SK-N-SH (cell line): ENCODE data around the gene SGTB. TPM values are rescaled to one million over a fixed set of nuclear protein-coding genes. Genes with fewer than 3 reads are reported as not detected.

Source experiments
- CTCF ChIA-PET: fragments of 300-600, 350-600 bp; formaldehyde crosslinking; extraction: SDS; loops from one replicate; lab custom pipeline; 2021; lab: Yijun Ruan, JAX
- POLR2A ChIA-PET: fragments of 350-600 bp; sonication (Branson Sonifier 250); formaldehyde crosslinking; extraction: SDS; loops from one replicate; lab custom pipeline; 2020; ENCODE audit warnings: antibody characterized with exemption, inconsistent platforms; lab: Yijun Ruan, JAX
- DNase-seq: peaks from one replicate; pipeline ENCODE4 v3.0.0; 2012
- H2AFZ ChIP-seq: fragments of 200-600 bp; sonication (generic); 2 replicates; pipeline ENCODE4 v1.8.1; 2016; ENCODE audit warnings: antibody characterized with exemption, mild to moderate bottlenecking, low read depth
- H3F3A ChIP-seq: fragments of 200-600 bp; sonication (generic); replicated peaks from 2 replicates; pipeline ENCODE3; 2016; ENCODE audit warnings: antibody characterized with exemption, mild to moderate bottlenecking; ENCODE audit not compliant: insufficient read depth
- H3K27ac ChIP-seq, 2 experiments: fragments of 200-500 bp in 1 of 2; fragments of 200-600 bp in 1 of 2; sonication (Bioruptor generic) in 1 of 2; sonication (generic), shearing (Covaris generic) in 1 of 2; 2 replicates each; pipeline versions ENCODE4 v1.5.1 to v1.6.1; 2014 to 2016; ENCODE audit warnings: low read depth in 2 of 2, inconsistent platforms in 1 of 2, low read length in 1 of 2, mild to moderate bottlenecking in 1 of 2, mixed read lengths in 1 of 2
- H3K27me3 ChIP-seq: fragments of 200-600 bp; sonication (generic), shearing (Covaris generic); 2 replicates; pipeline ENCODE4 v1.6.1; 2016; ENCODE audit warnings: mixed run types; ENCODE audit not compliant: insufficient read depth
- H3K36me3 ChIP-seq, 2 experiments: fragments of 200-500 bp in 1 of 2; fragments of 200-600 bp in 1 of 2; sonication (Bioruptor generic) in 1 of 2; sonication (generic) in 1 of 2; replicated peaks in 1 of 2; 2 replicates each; pipeline versions ENCODE3 to v1.5.1; 2014 to 2016; ENCODE audit warnings: low read length in 1 of 2, mild to moderate bottlenecking in 1 of 2; ENCODE audit not compliant: insufficient read depth in 2 of 2, control insufficient read depth in 1 of 2
- H3K4me1 ChIP-seq, 2 experiments: fragments of 200-500 bp in 1 of 2; fragments of 200-600 bp in 1 of 2; sonication (Bioruptor generic) in 1 of 2; sonication (generic), shearing (Covaris generic) in 1 of 2; 2 replicates each; pipeline versions ENCODE4 v1.5.1 to v1.6.1; 2014 to 2016; ENCODE audit warnings: low read depth in 1 of 2, low read length in 1 of 2, mixed run types in 1 of 2; ENCODE audit not compliant: insufficient read depth in 2 of 2, control insufficient read depth in 1 of 2
- H3K4me2 ChIP-seq: fragments of 200-600 bp; sonication (generic), shearing (Covaris generic); 2 replicates; pipeline ENCODE4 v1.6.1; 2017; ENCODE audit warnings: mixed run types
- H3K4me3 ChIP-seq, 2 experiments: fragments of 200-500 bp in 1 of 2; fragments of 200-600 bp in 1 of 2; sonication (Bioruptor generic) in 1 of 2; sonication (generic), shearing (Covaris generic) in 1 of 2; 2 replicates each; pipeline versions ENCODE4 v1.5.1 to v1.8.1; 2014 to 2016; ENCODE audit warnings: low read depth in 2 of 2, inconsistent platforms in 1 of 2, low read length in 1 of 2, mild to moderate bottlenecking in 1 of 2, mixed read lengths in 1 of 2, moderate library complexity in 1 of 2
- H3K79me2 ChIP-seq: fragments of 200-600 bp; sonication (generic); 2 replicates; pipeline ENCODE4 v1.8.1; 2017; ENCODE audit warnings: mild to moderate bottlenecking; ENCODE audit not compliant: insufficient read depth
- H3K9ac ChIP-seq: fragments of 200-600 bp; sonication (generic); 2 replicates; pipeline ENCODE4 v1.6.1; 2017; ENCODE audit warnings: mixed run types
- H3K9me2 ChIP-seq: fragments of 200-600 bp; sonication (generic); 2 replicates; pipeline ENCODE4 v1.6.1; 2017; ENCODE audit warnings: mixed run types
- H3K9me3 ChIP-seq: fragments of 200-600 bp; sonication (generic); 2 replicates; pipeline ENCODE4 v1.6.1; 2017; ENCODE audit warnings: mixed run types, mild to moderate bottlenecking, moderate library complexity
- H4K20me1 ChIP-seq: fragments of 200-600 bp; sonication (generic); 2 replicates; pipeline ENCODE4 v1.6.1; 2017; ENCODE audit warnings: mild to moderate bottlenecking, mixed run types; ENCODE audit not compliant: insufficient read depth
- CHD2 ChIP-seq: fragments of 150-350 bp; IDR thresholded peaks from 2 replicates; pipeline ENCODE4 v1.6.1; 2018; ENCODE audit warnings: low read length; ENCODE audit not compliant: partially characterized antibody
- ELF1 ChIP-seq: IDR thresholded peaks from 2 replicates; pipeline ENCODE4 v1.4.0; 2012
- EZH2phosphoT487 ChIP-seq: fragments of 200-600 bp; sonication (generic); IDR thresholded peaks from 2 replicates; pipeline ENCODE4 v1.6.1; 2017; ENCODE audit warnings: low read depth, mixed run types, mild to moderate bottlenecking, antibody characterized with exemption, moderate library complexity, borderline replicate concordance
- FOSL2 ChIP-seq: IDR thresholded peaks from 2 replicates; pipeline ENCODE4 v1.4.0; 2012; ENCODE audit warnings: low read depth, mild to moderate bottlenecking, moderate library complexity, borderline replicate concordance
- FOXJ3 ChIP-seq: sonication (generic); formaldehyde crosslinking; IDR thresholded peaks from 2 replicates; pipeline ENCODE4 v1.5.1; 2020; ENCODE audit warnings: mild to moderate bottlenecking, missing genetic modification reagents
- FOXM1 ChIP-seq: IDR thresholded peaks from 2 replicates; pipeline ENCODE4 v1.4.0; 2012; ENCODE audit warnings: low read depth, mild to moderate bottlenecking
- GABPA ChIP-seq: IDR thresholded peaks from 2 replicates; pipeline ENCODE4 v1.4.0; 2012; ENCODE audit warnings: low read depth, mild to moderate bottlenecking
- MXI1 ChIP-seq: IDR thresholded peaks from 2 replicates; pipeline ENCODE4 v1.6.1; 2012; ENCODE audit warnings: mild to moderate bottlenecking, low read depth, low read length, improper control_type of control experiment
- NFIC ChIP-seq: IDR thresholded peaks from 2 replicates; pipeline ENCODE4 v1.4.0; 2012; ENCODE audit warnings: borderline replicate concordance
- NRF1 ChIP-seq: IDR thresholded peaks from 2 replicates; pipeline ENCODE4 v1.6.1; 2012; ENCODE audit warnings: low read depth, mild to moderate bottlenecking, low read length
- POLR2AphosphoS5 ChIP-seq: IDR thresholded peaks from 2 replicates; pipeline ENCODE4 v1.6.1; 2012; ENCODE audit warnings: low read depth, low read length
- RFX5 ChIP-seq: IDR thresholded peaks from 2 replicates; pipeline ENCODE4 v1.6.1; 2012; ENCODE audit warnings: mild to moderate bottlenecking, improper control_type of control experiment, low read length
- RXRA ChIP-seq: IDR thresholded peaks from 2 replicates; pipeline ENCODE4 v1.4.0; 2012; ENCODE audit warnings: low read depth, mild to moderate bottlenecking, borderline replicate concordance
- TAF1 ChIP-seq: IDR thresholded peaks from 2 replicates; pipeline ENCODE4 v1.6.1; 2012; ENCODE audit warnings: low read depth, mild to moderate bottlenecking, low read length, moderate library complexity, borderline replicate concordance
- TCF12 ChIP-seq: IDR thresholded peaks from 2 replicates; pipeline ENCODE4 v1.4.0; 2012
- TEAD4 ChIP-seq: IDR thresholded peaks from 2 replicates; pipeline ENCODE4 v1.4.0; 2012; ENCODE audit warnings: mild to moderate bottlenecking, borderline replicate concordance; ENCODE audit not compliant: insufficient read depth
- YY1 ChIP-seq: IDR thresholded peaks from 2 replicates; pipeline ENCODE4 v1.4.0; 2012; ENCODE audit warnings: low read depth, mild to moderate bottlenecking
- WGBS: methylation state at CpG from one replicate; pipeline ENCODE4 v1.1.6; 2017; ENCODE audit warnings: low lambda C conversion rate; 5-methylcytosine and 5-hydroxymethylcytosine counted together
- polyA plus RNA-seq, 3 experiments: library from polyadenylated mRNA; depleted of rRNA; stranded (reverse); fragments of >200 nt; gene quantifications; 2 replicates each; pipeline ENCODE4 v1.2.3, GENCODE V29; 2012
- TF ChIP-seq, protein P1 (sequence below): IDR thresholded peaks from 2 replicates; pipeline ENCODE4; 2012
- TF ChIP-seq, protein P2 (sequence below): IDR thresholded peaks from 2 replicates; pipeline ENCODE4 v1.6.1; 2012; ENCODE audit warnings: mild to moderate bottlenecking, low read depth, low read length, moderate library complexity
- TF ChIP-seq, protein P3 (sequence below): IDR thresholded peaks from 2 replicates; pipeline ENCODE4 v1.4.0; 2012; ENCODE audit warnings: low read depth
- TF ChIP-seq, protein P4 (sequence below): IDR thresholded peaks from 2 replicates; pipeline ENCODE4 v1.4.0; 2012; ENCODE audit warnings: low read depth, borderline replicate concordance
- TF ChIP-seq, protein P5 (sequence below): fragments of 150-350 bp; IDR thresholded peaks from 2 replicates; pipeline ENCODE4 v1.6.1; 2017; ENCODE audit warnings: antibody characterized with exemption, low read length, low read depth, borderline replicate concordance

SGTB gene
- polyA plus RNA-seq, 1 of the 3 experiments (the other 2 are of a cell fraction) = 3.5 TPM

DNA sequence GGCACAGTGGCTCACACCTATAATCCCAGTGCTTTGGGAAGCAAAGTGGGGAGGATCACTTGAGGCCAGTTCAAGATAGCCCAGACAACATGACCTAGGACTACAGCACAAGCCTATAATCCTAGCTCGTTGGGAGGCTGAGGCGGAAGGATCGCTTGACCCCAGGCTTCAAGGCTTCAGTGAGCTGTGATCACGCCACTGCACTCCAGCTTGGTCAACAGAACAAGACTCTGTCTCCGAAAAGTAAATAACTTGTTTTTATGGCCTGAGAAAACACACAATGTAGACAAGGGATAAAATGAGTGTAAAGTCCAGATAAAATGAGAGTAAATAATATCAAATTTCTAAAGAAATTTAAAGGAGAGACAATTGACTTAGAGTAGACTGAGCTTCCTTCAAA is 70.8 kb downstream of the SGTB start:
- 85% methylated on average over 5 of the region's 5 CpGs for WGBS
- no peak for TF ChIP-seq CHD2
- no peak for TF ChIP-seq FOXJ3 (CRISPR knock-in tag)
- no peak for TF ChIP-seq POLR2AphosphoS5
- TF ChIP-seq, protein P1, sequence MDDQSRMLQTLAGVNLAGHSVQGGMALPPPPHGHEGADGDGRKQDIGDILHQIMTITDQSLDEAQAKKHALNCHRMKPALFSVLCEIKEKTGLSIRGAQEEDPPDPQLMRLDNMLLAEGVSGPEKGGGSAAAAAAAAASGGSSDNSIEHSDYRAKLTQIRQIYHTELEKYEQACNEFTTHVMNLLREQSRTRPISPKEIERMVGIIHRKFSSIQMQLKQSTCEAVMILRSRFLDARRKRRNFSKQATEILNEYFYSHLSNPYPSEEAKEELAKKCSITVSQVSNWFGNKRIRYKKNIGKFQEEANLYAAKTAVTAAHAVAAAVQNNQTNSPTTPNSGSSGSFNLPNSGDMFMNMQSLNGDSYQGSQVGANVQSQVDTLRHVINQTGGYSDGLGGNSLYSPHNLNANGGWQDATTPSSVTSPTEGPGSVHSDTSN = no peak
- no peak for TF ChIP-seq NFIC
- TF ChIP-seq, protein P2, sequence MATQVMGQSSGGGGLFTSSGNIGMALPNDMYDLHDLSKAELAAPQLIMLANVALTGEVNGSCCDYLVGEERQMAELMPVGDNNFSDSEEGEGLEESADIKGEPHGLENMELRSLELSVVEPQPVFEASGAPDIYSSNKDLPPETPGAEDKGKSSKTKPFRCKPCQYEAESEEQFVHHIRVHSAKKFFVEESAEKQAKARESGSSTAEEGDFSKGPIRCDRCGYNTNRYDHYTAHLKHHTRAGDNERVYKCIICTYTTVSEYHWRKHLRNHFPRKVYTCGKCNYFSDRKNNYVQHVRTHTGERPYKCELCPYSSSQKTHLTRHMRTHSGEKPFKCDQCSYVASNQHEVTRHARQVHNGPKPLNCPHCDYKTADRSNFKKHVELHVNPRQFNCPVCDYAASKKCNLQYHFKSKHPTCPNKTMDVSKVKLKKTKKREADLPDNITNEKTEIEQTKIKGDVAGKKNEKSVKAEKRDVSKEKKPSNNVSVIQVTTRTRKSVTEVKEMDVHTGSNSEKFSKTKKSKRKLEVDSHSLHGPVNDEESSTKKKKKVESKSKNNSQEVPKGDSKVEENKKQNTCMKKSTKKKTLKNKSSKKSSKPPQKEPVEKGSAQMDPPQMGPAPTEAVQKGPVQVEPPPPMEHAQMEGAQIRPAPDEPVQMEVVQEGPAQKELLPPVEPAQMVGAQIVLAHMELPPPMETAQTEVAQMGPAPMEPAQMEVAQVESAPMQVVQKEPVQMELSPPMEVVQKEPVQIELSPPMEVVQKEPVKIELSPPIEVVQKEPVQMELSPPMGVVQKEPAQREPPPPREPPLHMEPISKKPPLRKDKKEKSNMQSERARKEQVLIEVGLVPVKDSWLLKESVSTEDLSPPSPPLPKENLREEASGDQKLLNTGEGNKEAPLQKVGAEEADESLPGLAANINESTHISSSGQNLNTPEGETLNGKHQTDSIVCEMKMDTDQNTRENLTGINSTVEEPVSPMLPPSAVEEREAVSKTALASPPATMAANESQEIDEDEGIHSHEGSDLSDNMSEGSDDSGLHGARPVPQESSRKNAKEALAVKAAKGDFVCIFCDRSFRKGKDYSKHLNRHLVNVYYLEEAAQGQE = no peak
- TF ChIP-seq YY1 = no peak
- no peak for TF ChIP-seq TEAD4
- TF ChIP-seq TCF12 = no peak
- no peak for TF ChIP-seq ELF1
- TF ChIP-seq, all 33 proteins: peak for 0
- ChIA-PET CTCF (interaction anchor here (1.1 to 1.6 kb wide), 3 partner anchors 12 to 36 kb away, joined by 3 to 8 read pairs (median 3); no protein-coding TSS in a partner anchor), POLR2A (interaction anchor here (0.6 kb wide), 1 partner anchor 15 kb away, joined by 3 read pairs; no protein-coding TSS in a partner anchor)
- Histone ChIP-seq H3K4me1 (no peaks in the 10 kb centered on the region), H3K4me3 (no peak overlapping the region), H3K79me2 (no peaks in the 10 kb centered on the region), H3K9me2 (no peaks in the 10 kb centered on the region), H3K9me3 (0 out of 2 replicates have a peak, but pooled peaks cover 3% of the 10 kb centered on the region), H3K36me3 (peaks cover 30 to 49% of the 10 kb centered on the region in 2 experiments), H3K27ac (no peak overlapping the region), H3K9ac (no peak overlapping the region), H3K27me3 (no peaks in the 10 kb centered on the region), H3K4me2 (no peak overlapping the region), H3F3A (peaks cover 8% of the 10 kb centered on the region), H4K20me1 (no peaks in the 10 kb centered on the region), H2AFZ (no peak overlapping the region)
- no peak for DNase-seq

DNA sequence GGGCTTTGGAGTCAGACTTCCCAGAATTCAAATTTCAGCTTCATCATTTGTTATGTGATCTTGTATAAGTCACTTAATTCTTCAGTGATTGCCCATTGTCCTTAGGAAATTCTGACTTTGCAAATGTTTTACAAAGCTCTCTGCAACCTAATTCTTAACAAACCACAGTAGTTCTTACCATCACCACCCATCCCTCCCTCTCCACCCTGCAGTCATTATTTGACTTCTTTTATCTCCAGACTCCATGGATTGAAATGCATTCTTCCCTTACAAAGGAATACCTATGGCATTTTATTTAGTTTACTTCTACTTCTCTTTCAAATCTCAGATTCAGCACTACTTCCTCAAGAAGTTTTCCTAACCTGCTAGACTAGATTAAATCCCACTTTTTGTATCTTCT is 74.0 kb downstream of the SGTB start:
- CTCF ChIA-PET = no interaction called here
- Histone ChIP-seq H3F3A (no peaks in the 10 kb centered on the region), H3K9me2 (no peaks in the 10 kb centered on the region), H3K4me1 (no peaks in the 10 kb centered on the region), H3K27me3 (no peaks in the 10 kb centered on the region), H3K9ac (no peak overlapping the region), H2AFZ (no peak overlapping the region), H3K36me3 (peaks cover 16 to 37% of the 10 kb centered on the region in 2 experiments), H3K4me3 (no peak overlapping the region), H4K20me1 (no peaks in the 10 kb centered on the region), H3K9me3 (no peaks in the 10 kb centered on the region), H3K79me2 (no peaks in the 10 kb centered on the region; the same call in 1 of the 2 replicates), H3K27ac (no peak overlapping the region), H3K4me2 (no peak overlapping the region)
- POLR2A ChIA-PET = no interaction called here
- no peak for DNase-seq
- TF ChIP-seq FOXM1 (no peak), YY1 (no peak), GABPA (no peak), EZH2phosphoT487 (no peak), TAF1 (no peak), NRF1 (no peak), FOSL2 (no peak), MXI1 (no peak), TCF12 (no peak), RFX5 (no peak), ELF1 (no peak), RXRA (no peak)
- TF ChIP-seq, protein P3, sequence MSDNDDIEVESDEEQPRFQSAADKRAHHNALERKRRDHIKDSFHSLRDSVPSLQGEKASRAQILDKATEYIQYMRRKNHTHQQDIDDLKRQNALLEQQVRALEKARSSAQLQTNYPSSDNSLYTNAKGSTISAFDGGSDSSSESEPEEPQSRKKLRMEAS = no peak
- TF ChIP-seq, protein P4, sequence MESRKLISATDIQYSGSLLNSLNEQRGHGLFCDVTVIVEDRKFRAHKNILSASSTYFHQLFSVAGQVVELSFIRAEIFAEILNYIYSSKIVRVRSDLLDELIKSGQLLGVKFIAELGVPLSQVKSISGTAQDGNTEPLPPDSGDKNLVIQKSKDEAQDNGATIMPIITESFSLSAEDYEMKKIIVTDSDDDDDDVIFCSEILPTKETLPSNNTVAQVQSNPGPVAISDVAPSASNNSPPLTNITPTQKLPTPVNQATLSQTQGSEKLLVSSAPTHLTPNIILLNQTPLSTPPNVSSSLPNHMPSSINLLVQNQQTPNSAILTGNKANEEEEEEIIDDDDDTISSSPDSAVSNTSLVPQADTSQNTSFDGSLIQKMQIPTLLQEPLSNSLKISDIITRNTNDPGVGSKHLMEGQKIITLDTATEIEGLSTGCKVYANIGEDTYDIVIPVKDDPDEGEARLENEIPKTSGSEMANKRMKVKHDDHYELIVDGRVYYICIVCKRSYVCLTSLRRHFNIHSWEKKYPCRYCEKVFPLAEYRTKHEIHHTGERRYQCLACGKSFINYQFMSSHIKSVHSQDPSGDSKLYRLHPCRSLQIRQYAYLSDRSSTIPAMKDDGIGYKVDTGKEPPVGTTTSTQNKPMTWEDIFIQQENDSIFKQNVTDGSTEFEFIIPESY = no peak
- TF ChIP-seq, protein P5, sequence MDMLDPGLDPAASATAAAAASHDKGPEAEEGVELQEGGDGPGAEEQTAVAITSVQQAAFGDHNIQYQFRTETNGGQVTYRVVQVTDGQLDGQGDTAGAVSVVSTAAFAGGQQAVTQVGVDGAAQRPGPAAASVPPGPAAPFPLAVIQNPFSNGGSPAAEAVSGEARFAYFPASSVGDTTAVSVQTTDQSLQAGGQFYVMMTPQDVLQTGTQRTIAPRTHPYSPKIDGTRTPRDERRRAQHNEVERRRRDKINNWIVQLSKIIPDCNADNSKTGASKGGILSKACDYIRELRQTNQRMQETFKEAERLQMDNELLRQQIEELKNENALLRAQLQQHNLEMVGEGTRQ = no peak
